ENCODE results near the gene PRSS53.

The PRSS53 gene

DNA sequence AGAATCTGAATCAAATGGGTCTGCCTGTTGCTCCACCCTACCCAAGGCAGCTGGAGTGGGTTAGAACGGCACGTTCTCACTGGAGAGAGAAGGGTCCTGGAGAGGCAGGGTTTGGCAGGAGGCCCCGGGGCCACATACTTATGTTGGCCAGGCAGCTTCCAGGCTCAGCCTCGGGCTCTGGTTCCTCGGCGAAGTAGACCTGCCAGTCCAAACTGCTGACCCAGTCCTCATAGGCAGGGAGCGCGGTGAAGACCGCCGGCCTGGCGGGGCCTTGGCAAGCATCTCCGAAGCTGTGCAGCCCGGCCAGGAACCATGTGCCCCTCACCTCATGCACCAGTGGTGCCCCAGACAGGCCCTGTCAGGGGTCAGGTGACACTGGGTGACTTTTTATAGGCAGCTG is 4.8 kb downstream of the PRSS53 start:
- Histone ChIP-seq H3K4me3 (ENCODE audit: insufficient read depth, low read depth, low read length, poor library complexity, severe bottlenecking) (no peak overlapping the region), H3K9me3 (ENCODE audit: control insufficient read depth, low read length) (no peaks in the 10 kb centered on the region), H3K27ac (ENCODE audit: insufficient read depth, low read length, poor library complexity, severe bottlenecking) (no peak overlapping the region), H3K36me3 (ENCODE audit: control insufficient read depth, insufficient read depth, low read length) (peaks cover 34% of the 10 kb centered on the region), H3K27me3 (replicated peaks; ENCODE audit: control insufficient read depth, insufficient read depth, low read length, poor library complexity, severe bottlenecking) (no peaks in the 10 kb centered on the region), H3K4me1 (ENCODE audit: control insufficient read depth, insufficient read depth, low read length, poor library complexity, severe bottlenecking) (no peaks in the 10 kb centered on the region)
- DNase-seq, result no peak

DNA sequence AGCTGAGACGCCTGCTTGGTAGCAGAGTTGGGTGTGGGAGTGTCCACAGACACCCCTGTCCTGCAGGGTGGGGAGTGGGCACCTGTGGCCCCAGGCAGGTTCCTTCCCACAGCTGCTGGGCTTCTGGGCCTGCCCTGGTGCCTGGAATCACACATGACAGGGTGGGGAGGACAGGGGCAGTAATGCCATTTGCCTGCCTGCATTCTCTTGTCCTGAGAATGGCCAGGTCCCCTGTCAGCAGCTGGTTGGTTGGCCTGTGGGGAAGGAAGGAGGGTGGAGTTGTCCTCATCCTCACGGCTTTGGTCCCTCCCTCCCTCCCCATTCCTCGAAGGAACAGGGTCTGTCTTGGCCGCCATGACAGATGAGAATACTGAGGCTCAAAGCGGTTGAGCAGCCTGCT is 5.2 kb downstream of the PRSS53 start:
- no peaks in the 10 kb centered on the region for H3K4me1 ChIP-seq (ENCODE audit: control insufficient read depth, insufficient read depth, low read length, poor library complexity, severe bottlenecking)
- H3K27me3 ChIP-seq (replicated peaks; ENCODE audit: control insufficient read depth, insufficient read depth, low read length, poor library complexity, severe bottlenecking), result no peaks in the 10 kb centered on the region
- no peak overlapping the region for H3K27ac ChIP-seq (ENCODE audit: insufficient read depth, low read length, poor library complexity, severe bottlenecking)
- H3K9me3 ChIP-seq (ENCODE audit: control insufficient read depth, low read length), result no peaks in the 10 kb centered on the region
- H3K36me3 ChIP-seq (ENCODE audit: control insufficient read depth, insufficient read depth, low read length), result peaks cover 38% of the 10 kb centered on the region
- no peak overlapping the region for H3K4me3 ChIP-seq (ENCODE audit: insufficient read depth, low read depth, low read length, poor library complexity, severe bottlenecking)
- DNase-seq, result no peak

DNA sequence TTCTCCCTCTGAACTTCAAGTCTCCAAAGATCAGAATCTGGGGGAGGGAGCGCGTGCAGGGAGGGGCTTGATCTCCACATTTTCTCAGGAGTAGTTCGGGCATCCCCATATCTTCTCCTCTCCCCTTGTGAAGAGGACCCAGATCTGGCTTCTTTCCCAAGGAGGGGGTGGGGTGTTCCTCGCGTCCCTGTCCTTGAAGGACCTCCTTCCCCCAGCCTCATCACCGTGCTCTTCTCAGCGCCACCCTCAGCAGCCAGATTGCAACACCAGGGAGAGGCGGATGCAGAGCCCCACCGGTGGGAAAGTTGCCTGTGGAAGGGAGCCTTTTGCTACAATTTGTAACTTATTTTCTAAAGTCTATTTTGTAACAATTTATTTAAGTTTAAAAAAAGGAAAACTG is 5.7 kb downstream of the PRSS53 start:
- Histone ChIP-seq H3K9me3 (ENCODE audit: control insufficient read depth, low read length) (no peaks in the 10 kb centered on the region), H3K4me3 (ENCODE audit: insufficient read depth, low read depth, low read length, poor library complexity, severe bottlenecking) (no peak overlapping the region), H3K4me1 (ENCODE audit: control insufficient read depth, insufficient read depth, low read length, poor library complexity, severe bottlenecking) (no peaks in the 10 kb centered on the region), H3K36me3 (ENCODE audit: control insufficient read depth, insufficient read depth, low read length) (peaks cover 43% of the 10 kb centered on the region), H3K27ac (ENCODE audit: insufficient read depth, low read length, poor library complexity, severe bottlenecking) (no peak overlapping the region), H3K27me3 (replicated peaks; ENCODE audit: control insufficient read depth, insufficient read depth, low read length, poor library complexity, severe bottlenecking) (no peaks in the 10 kb centered on the region)
- no peak for DNase-seq

DNA sequence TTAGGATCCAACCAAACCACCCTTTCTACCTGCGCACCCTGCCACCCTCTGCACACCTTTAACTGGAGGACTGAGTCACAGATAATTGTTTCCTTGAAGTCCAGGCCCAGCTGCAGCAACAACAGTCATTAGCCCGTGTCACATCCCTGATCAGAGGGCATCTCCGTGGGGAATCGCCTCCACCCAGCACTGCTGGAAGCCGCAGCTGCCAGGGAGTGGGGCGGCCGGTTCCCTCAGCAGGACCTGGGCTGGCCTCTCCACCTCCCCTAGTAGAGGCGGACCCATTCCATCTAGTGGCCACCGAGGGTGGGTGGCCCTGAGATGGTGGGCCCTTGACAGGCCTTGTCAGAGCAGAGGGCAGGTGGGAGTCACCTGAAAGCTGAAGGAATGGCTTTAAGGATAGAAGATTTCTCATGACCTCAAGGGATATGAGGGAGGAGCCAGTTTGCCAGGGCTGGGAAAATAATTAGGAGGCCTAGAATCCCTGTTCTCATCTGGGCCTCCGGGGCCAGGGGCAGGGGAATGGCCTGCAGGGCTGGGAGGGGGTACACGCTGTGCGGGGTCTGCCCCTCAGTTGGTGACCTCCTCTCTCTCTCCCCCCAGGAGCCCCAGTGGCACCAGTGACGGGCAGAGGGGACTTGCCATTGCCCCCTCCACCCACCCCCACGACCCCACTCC is 6.2 kb downstream of the PRSS53 start:
- Histone ChIP-seq H3K9me3 (ENCODE audit: control insufficient read depth, low read length) (no peaks in the 10 kb centered on the region), H3K27ac (ENCODE audit: insufficient read depth, low read length, poor library complexity, severe bottlenecking) (no peak overlapping the region), H3K27me3 (replicated peaks; ENCODE audit: control insufficient read depth, insufficient read depth, low read length, poor library complexity, severe bottlenecking) (no peaks in the 10 kb centered on the region), H3K4me1 (ENCODE audit: control insufficient read depth, insufficient read depth, low read length, poor library complexity, severe bottlenecking) (no peaks in the 10 kb centered on the region), H3K36me3 (ENCODE audit: control insufficient read depth, insufficient read depth, low read length) (peaks cover 49% of the 10 kb centered on the region), H3K4me3 (ENCODE audit: insufficient read depth, low read depth, low read length, poor library complexity, severe bottlenecking) (no peak overlapping the region)
- no peak for DNase-seq

DNA sequence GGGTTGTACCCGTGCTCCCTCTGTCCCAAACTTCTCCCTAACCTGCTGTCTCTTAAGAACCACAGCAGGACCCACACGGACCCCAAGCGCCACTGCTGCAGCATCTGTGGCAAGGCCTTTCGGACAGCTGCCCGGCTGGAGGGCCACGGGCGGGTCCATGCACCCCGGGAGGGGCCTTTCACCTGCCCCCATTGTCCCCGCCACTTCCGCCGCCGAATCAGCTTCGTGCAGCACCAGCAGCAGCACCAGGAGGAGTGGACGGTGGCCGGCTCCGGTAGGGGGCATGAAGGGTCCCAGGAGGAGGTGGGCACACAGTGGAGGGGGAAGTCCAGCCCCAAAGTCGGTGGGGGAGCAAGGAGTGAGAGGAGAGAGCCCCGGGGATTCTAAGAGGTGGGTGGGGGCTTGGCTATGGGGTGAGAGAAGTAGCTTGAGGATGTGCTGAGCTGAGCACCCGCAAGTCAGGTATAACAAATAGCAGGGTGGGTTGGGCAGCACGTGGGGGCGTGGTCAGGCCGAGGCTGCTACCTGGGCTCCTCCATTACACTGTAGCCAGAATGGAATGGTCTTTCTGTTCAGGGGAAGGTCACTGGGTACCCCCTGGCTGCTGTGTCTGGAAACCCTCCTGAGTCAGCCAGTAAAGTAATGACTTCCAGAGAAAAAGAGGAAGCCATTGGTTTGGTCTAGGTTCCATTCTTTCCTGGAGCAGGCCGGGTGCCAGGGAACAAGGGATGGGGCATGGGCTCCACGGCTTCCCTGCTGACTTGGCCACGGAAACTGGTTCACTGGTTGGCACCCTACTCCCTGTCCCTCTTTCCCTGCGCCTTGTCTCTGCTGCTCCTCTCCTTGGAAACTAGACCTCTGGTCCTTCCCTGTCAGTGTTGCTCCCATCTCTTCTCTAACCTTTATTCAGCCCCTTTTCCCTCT is 7.1 kb downstream of the PRSS53 start:
- Histone ChIP-seq H3K36me3 (ENCODE audit: control insufficient read depth, insufficient read depth, low read length) (peaks cover 57% of the 10 kb centered on the region), H3K27me3 (replicated peaks; ENCODE audit: control insufficient read depth, insufficient read depth, low read length, poor library complexity, severe bottlenecking) (no peaks in the 10 kb centered on the region), H3K4me1 (ENCODE audit: control insufficient read depth, insufficient read depth, low read length, poor library complexity, severe bottlenecking) (no peaks in the 10 kb centered on the region), H3K27ac (ENCODE audit: insufficient read depth, low read length, poor library complexity, severe bottlenecking) (no peak overlapping the region), H3K4me3 (ENCODE audit: insufficient read depth, low read depth, low read length, poor library complexity, severe bottlenecking) (no peak overlapping the region), H3K9me3 (ENCODE audit: control insufficient read depth, low read length) (no peaks in the 10 kb centered on the region)
- no peak for DNase-seq

DNA sequence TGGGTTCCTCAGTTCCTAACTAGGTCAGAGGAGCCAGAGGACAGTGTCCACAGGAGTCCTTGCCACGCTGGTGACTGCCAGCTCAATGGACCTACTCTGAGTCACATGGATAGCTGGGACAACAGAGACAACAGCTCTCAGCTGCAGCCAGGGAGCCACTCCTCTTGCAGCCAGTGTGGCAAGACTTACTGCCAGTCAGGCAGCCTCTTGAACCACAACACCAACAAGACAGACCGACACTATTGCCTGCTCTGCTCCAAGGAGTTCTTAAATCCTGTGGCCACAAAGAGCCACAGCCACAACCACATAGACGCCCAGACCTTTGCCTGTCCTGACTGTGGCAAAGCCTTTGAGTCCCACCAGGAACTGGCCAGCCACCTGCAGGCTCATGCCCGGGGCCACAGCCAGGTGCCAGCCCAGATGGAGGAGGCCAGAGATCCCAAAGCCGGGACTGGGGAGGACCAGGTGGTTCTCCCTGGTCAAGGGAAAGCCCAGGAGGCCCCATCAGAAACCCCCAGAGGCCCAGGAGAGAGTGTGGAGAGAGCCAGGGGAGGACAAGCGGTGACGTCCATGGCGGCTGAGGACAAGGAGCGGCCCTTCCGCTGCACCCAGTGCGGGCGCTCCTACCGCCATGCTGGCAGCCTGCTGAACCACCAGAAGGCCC is 7.9 kb downstream of the PRSS53 start:
- H3K4me1 ChIP-seq (ENCODE audit: control insufficient read depth, insufficient read depth, low read length, poor library complexity, severe bottlenecking), result no peaks in the 10 kb centered on the region
- H3K27ac ChIP-seq (ENCODE audit: insufficient read depth, low read length, poor library complexity, severe bottlenecking), result no peak overlapping the region
- no peaks in the 10 kb centered on the region for H3K9me3 ChIP-seq (ENCODE audit: control insufficient read depth, low read length)
- H3K4me3 ChIP-seq (ENCODE audit: insufficient read depth, low read depth, low read length, poor library complexity, severe bottlenecking), result no peak overlapping the region
- no peak for DNase-seq
- no peaks in the 10 kb centered on the region for H3K27me3 ChIP-seq (replicated peaks; ENCODE audit: control insufficient read depth, insufficient read depth, low read length, poor library complexity, severe bottlenecking)
- peaks cover 61% of the 10 kb centered on the region for H3K36me3 ChIP-seq (ENCODE audit: control insufficient read depth, insufficient read depth, low read length)

DNA sequence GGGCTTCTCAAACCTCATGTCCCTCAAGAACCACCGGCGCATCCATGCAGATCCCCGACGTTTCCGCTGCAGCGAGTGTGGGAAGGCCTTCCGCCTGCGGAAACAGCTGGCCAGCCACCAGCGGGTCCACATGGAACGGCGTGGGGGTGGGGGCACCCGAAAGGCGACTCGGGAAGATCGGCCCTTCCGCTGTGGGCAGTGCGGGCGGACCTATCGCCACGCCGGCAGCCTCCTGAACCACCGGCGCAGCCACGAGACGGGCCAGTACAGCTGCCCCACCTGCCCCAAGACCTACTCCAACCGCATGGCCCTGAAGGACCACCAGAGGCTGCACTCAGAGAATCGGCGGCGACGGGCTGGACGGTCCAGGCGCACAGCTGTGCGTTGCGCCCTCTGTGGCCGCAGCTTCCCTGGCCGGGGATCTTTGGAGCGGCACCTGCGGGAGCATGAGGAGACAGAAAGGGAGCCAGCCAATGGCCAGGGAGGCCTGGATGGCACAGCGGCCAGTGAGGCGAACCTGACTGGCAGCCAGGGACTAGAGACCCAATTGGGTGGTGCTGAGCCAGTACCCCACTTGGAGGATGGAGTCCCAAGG is 8.6 kb downstream of the PRSS53 start:
- Histone ChIP-seq H3K9me3 (ENCODE audit: control insufficient read depth, low read length) (no peaks in the 10 kb centered on the region), H3K4me3 (ENCODE audit: insufficient read depth, low read depth, low read length, poor library complexity, severe bottlenecking) (no peak overlapping the region), H3K4me1 (ENCODE audit: control insufficient read depth, insufficient read depth, low read length, poor library complexity, severe bottlenecking) (no peaks in the 10 kb centered on the region), H3K27ac (ENCODE audit: insufficient read depth, low read length, poor library complexity, severe bottlenecking) (no peak overlapping the region), H3K27me3 (replicated peaks; ENCODE audit: control insufficient read depth, insufficient read depth, low read length, poor library complexity, severe bottlenecking) (no peaks in the 10 kb centered on the region), H3K36me3 (ENCODE audit: control insufficient read depth, insufficient read depth, low read length) (peaks cover 61% of the 10 kb centered on the region)
- no peak for DNase-seq

DNA sequence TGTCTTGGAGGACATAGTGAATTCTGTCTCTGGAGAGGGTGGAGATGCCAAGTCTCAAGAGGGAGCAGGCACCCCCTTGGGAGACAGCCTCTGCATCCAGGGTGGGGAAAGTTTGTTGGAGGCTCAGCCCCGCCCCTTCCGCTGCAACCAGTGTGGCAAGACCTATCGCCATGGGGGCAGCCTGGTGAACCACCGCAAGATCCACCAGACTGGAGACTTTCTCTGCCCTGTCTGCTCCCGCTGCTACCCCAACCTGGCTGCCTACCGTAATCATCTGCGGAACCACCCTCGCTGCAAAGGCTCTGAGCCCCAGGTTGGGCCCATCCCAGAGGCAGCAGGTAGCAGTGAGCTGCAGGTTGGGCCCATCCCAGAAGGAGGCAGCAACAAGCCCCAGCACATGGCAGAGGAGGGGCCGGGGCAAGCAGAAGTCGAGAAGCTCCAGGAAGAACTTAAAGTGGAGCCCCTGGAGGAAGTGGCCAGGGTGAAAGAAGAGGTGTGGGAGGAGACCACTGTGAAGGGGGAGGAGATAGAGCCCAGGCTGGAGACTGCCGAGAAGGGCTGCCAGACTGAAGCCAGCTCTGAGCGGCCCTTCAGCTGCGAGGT is 9.3 kb downstream of the PRSS53 start:
- H3K27me3 ChIP-seq (replicated peaks; ENCODE audit: control insufficient read depth, insufficient read depth, low read length, poor library complexity, severe bottlenecking), result no peaks in the 10 kb centered on the region
- no peak overlapping the region for H3K27ac ChIP-seq (ENCODE audit: insufficient read depth, low read length, poor library complexity, severe bottlenecking)
- peaks cover 60% of the 10 kb centered on the region for H3K36me3 ChIP-seq (ENCODE audit: control insufficient read depth, insufficient read depth, low read length)
- H3K4me1 ChIP-seq (ENCODE audit: control insufficient read depth, insufficient read depth, low read length, poor library complexity, severe bottlenecking), result peaks cover 4% of the 10 kb centered on the region
- H3K9me3 ChIP-seq (ENCODE audit: control insufficient read depth, low read length), result no peaks in the 10 kb centered on the region
- DNase-seq, result no peak
- no peak overlapping the region for H3K4me3 ChIP-seq (ENCODE audit: insufficient read depth, low read depth, low read length, poor library complexity, severe bottlenecking)

DNA sequence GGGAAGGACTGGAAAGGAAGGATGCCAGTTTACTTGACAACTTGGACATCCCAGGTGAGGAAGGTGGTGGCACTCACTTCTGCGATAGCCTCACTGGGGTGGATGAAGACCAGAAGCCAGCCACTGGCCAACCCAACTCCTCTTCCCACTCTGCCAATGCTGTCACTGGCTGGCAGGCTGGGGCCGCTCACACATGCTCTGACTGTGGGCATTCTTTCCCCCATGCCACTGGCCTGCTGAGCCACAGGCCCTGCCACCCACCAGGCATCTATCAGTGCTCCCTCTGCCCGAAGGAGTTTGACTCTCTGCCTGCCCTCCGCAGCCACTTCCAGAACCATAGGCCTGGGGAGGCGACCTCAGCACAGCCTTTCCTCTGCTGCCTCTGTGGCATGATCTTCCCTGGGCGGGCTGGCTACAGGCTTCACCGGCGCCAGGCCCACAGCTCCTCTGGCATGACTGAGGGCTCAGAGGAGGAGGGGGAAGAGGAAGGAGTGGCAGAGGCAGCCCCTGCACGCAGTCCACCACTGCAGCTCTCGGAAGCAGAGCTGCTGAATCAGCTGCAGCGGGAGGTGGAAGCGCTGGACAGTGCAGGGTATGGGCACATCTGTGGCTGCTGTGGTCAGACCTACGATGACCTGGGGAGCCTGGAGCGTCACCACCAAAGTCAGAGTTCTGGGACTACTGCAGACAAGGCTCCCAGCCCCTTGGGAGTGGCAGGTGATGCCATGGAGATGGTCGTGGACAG is 10.0 kb downstream of the PRSS53 start:
- Histone ChIP-seq H3K27me3 (replicated peaks; ENCODE audit: control insufficient read depth, insufficient read depth, low read length, poor library complexity, severe bottlenecking) (no peaks in the 10 kb centered on the region), H3K4me1 (ENCODE audit: control insufficient read depth, insufficient read depth, low read length, poor library complexity, severe bottlenecking) (peaks cover 4% of the 10 kb centered on the region), H3K36me3 (ENCODE audit: control insufficient read depth, insufficient read depth, low read length) (peaks cover 53% of the 10 kb centered on the region), H3K27ac (ENCODE audit: insufficient read depth, low read length, poor library complexity, severe bottlenecking) (no peak overlapping the region), H3K9me3 (ENCODE audit: control insufficient read depth, low read length) (no peaks in the 10 kb centered on the region), H3K4me3 (ENCODE audit: insufficient read depth, low read depth, low read length, poor library complexity, severe bottlenecking) (no peak overlapping the region)
- DNase-seq, result no peak

Data from effector memory CD4-positive, alpha-beta T cell (primary cell).